CD4-positive, alpha-beta T cell treated with Interleukin-1 beta for 1 hour (primary cell): ENCODE data around the gene TNFAIP2.
"Not testable (repeated sequence)": the region's sequence is repeated elsewhere in the genome, so short reads cannot be mapped to it uniquely, and the experiment has no call there.

Experiments used
- DNase-seq, 2 donors: peaks; one replicate each; pipeline ENCODE4 v3.0.0-alpha.2; 2020 to 2022

Gene TNFAIP2

GRCh38 chr14:103135333-103136260 is 12.3 kb downstream of the TNFAIP2 start:
- no peak for DNase-seq

- no peak for DNase-seq
These were observed 13.4 kb downstream of the TNFAIP2 start for GRCh38 chr14:103136388-103137271.

- DNase-seq, result no peak
These were observed 14.5 kb downstream of the TNFAIP2 start for GRCh38 chr14:103137689-103138300.

GRCh38 chr14:103138301-103139131 is 15.3 kb downstream of the TNFAIP2 start:
- no peak for DNase-seq

GRCh38 chr14:103139132-103140025 is 16.1 kb downstream of the TNFAIP2 start:
- DNase-seq, result no peak

GRCh38 chr14:103140316-103141109 is 17.3 kb downstream of the TNFAIP2 start:
- peak in 1 of 2 donors; percentile 28 for DNase-seq

GRCh38 chr14:103141117-103141796 is 18.0 kb downstream of the TNFAIP2 start:
- DNase-seq, result no peak

GRCh38 chr14:103142026-103142425 is 18.8 kb downstream of the TNFAIP2 start:
- no peak for DNase-seq

- no peak for DNase-seq
These were observed 19.6 kb downstream of the TNFAIP2 start for GRCh38 chr14:103142721-103143302.

- no peak for DNase-seq
These were observed 20.2 kb downstream of the TNFAIP2 start for GRCh38 chr14:103143506-103143905.

- no peak for DNase-seq
These were observed 20.8 kb downstream of the TNFAIP2 start for GRCh38 chr14:103144085-103144484.

GRCh38 chr14:103146141-103146709 is 23.0 kb downstream of the TNFAIP2 start:
- no peak for DNase-seq

- DNase-seq, result no peak
These were observed 26.3 kb downstream of the TNFAIP2 start for GRCh38 chr14:103149351-103150237.

GRCh38 chr14:103151270-103151945 is 28.1 kb downstream of the TNFAIP2 start:
- DNase-seq, result no peak

GRCh38 chr14:103155010-103155409 is 31.7 kb downstream of the TNFAIP2 start:
- DNase-seq, result no peak

GRCh38 chr14:103155416-103155815 is 32.2 kb downstream of the TNFAIP2 start:
- DNase-seq, result not testable (repeated sequence)

GRCh38 chr14:103155826-103156394 is 32.6 kb downstream of the TNFAIP2 start:
- no peak for DNase-seq
